K562 (cell line): ENCODE measurements around the gene BLM. TPM values are rescaled to one million over a fixed set of nuclear protein-coding genes. Genes with fewer than 3 reads are reported as not detected.

Experiments used
- ARNT ChIP-seq, 2 experiments: fragments of 450-650 bp; IDR thresholded peaks; 2 replicates each; pipeline ENCODE4 v1.6.1; 2016; ENCODE audit warnings: mild to moderate bottlenecking in 1 of 2
- CEBPG ChIP-seq, 3 experiments: fragments of 200-800 bp in 1 of 3; sonication (Bioruptor generic) in 1 of 3; sonication (generic) in 1 of 3; formaldehyde crosslinking in 1 of 3; IDR thresholded peaks in 2 of 3; conservative IDR thresholded peaks in 1 of 3; 2 replicates each; pipeline versions ENCODE4 v1.6.1 to v1.8.0; 2016 to 2022; ENCODE audit warnings: missing compliant biosample characterization in 2 of 3, missing genetic modification characterization in 2 of 3, mild to moderate bottlenecking in 1 of 3, missing genetic modification reagents in 1 of 3
- DACH1 ChIP-seq: fragments of 450-650 bp; IDR thresholded peaks from 2 replicates; pipeline ENCODE4 v1.6.1; 2018; ENCODE audit not compliant: partially characterized antibody
- EWSR1 ChIP-seq: fragments of 450-650 bp; IDR thresholded peaks from 2 replicates; pipeline ENCODE4 v1.6.1; 2018; ENCODE audit warnings: borderline replicate concordance, mild to moderate bottlenecking, low read depth, moderate library complexity; ENCODE audit not compliant: partially characterized antibody
- GABPB2 ChIP-seq: fragments of 250-450 bp; sonication (Bioruptor Pico); conservative IDR thresholded peaks from 2 replicates; pipeline ENCODE4 v1.5.1; 2021; ENCODE audit warnings: mild to moderate bottlenecking
- HDGF ChIP-seq: fragments of 450-650 bp; IDR thresholded peaks from 2 replicates; pipeline ENCODE4 v1.6.1; 2016
- HNRNPUL1 ChIP-seq: fragments of 200-400 bp; formaldehyde crosslinking; IDR thresholded peaks from 2 replicates; pipeline ENCODE4 v1.6.1; 2017; ENCODE audit warnings: low read length
- KAT2B ChIP-seq: IDR thresholded peaks from one replicate; pipeline ENCODE4 v1.6.1; 2012; ENCODE audit warnings: low read depth, mild to moderate bottlenecking, control low read depth, inconsistent platforms, low read length, moderate library complexity
- KAT7 ChIP-seq: sonication (generic); formaldehyde crosslinking; IDR thresholded peaks from 2 replicates; pipeline ENCODE4 v1.8.0; 2022; ENCODE audit warnings: missing genetic modification reagents, mild to moderate bottlenecking, borderline replicate concordance
- NFRKB ChIP-seq: fragments of 450-650 bp; IDR thresholded peaks from 2 replicates; pipeline ENCODE4 v1.6.1; 2016; ENCODE audit warnings: low read depth
- PML ChIP-seq: IDR thresholded peaks from 2 replicates; pipeline ENCODE4 v1.6.1; 2012; ENCODE audit warnings: low read length, inconsistent platforms
- RBBP5 ChIP-seq: fragments of 200-600 bp; sonication (generic); IDR thresholded peaks from 2 replicates; pipeline ENCODE4 v1.6.1; 2012; ENCODE audit warnings: borderline replicate concordance, mild to moderate bottlenecking, low read length, control low read depth, inconsistent platforms; ENCODE audit not compliant: insufficient read depth, poor library complexity, severe bottlenecking
- SIRT6 ChIP-seq: IDR thresholded peaks from one replicate; pipeline ENCODE4 v1.6.1; 2012; ENCODE audit warnings: low read depth, mild to moderate bottlenecking, control low read depth, inconsistent platforms, low read length, moderate library complexity
- XRCC3 ChIP-seq: fragments of 450-650 bp; IDR thresholded peaks from 2 replicates; pipeline ENCODE4 v1.6.1; 2017; ENCODE audit warnings: mild to moderate bottlenecking, moderate library complexity
- ZKSCAN1 ChIP-seq: fragments of 150-350 bp; IDR thresholded peaks from 2 replicates; pipeline ENCODE4 v1.6.1; 2016; ENCODE audit warnings: low read depth, low read length
- ZKSCAN3 ChIP-seq: fragments of 250-450 bp; sonication (Bioruptor Pico); IDR thresholded peaks from 2 replicates; pipeline ENCODE4 v1.4.0; 2020
- ZNF165 ChIP-seq: fragments of 250-450 bp; sonication (Bioruptor Pico); IDR thresholded peaks from 2 replicates; pipeline ENCODE4 v1.4.0; 2020; ENCODE audit warnings: borderline replicate concordance
- ZNF512 ChIP-seq: IDR thresholded peaks from 2 replicates; pipeline ENCODE4 v1.6.1; 2016; ENCODE audit warnings: missing genetic modification characterization, missing compliant biosample characterization
- ZNF57 ChIP-seq: fragments of 450-650 bp; formaldehyde crosslinking; IDR thresholded peaks from 2 replicates; pipeline ENCODE4 v1.4.0; 2020; ENCODE audit warnings: mild to moderate bottlenecking, moderate library complexity
- ZNF586 ChIP-seq: fragments of 450-650 bp; formaldehyde crosslinking; conservative IDR thresholded peaks from 2 replicates; pipeline ENCODE4 v1.4.0; 2020; ENCODE audit warnings: mild to moderate bottlenecking, moderate library complexity
- ZNF695 ChIP-seq: fragments of 450-650 bp; formaldehyde crosslinking; IDR thresholded peaks from 2 replicates; pipeline ENCODE4 v1.4.0; 2020; ENCODE audit warnings: mild to moderate bottlenecking, moderate library complexity
- ZNF707 ChIP-seq: fragments of 250-450 bp; sonication (Bioruptor Pico); conservative IDR thresholded peaks from 2 replicates; pipeline ENCODE4 v1.8.0; 2022; ENCODE audit warnings: inconsistent platforms, mild to moderate bottlenecking, moderate library complexity
- ZNF77 ChIP-seq: fragments of 250-450 bp; sonication (Bioruptor Pico); IDR thresholded peaks from 2 replicates; pipeline ENCODE4 v1.5.0; 2020
- polyA plus RNA-seq, 8 experiments: library from polyadenylated mRNA; depleted of rRNA in 4 of 8; stranded (reverse) in 5 of 8; unstranded in 3 of 8; fragments of >200 nt; fragmentation: Nextera tagmentation in 2 of 8; fragmentation: Illumina TruSeq in 1 of 8; extraction: Ambion mirVana in 2 of 8; extraction: Trizol in 1 of 8; gene quantifications; 2 replicates each; pipeline versions ENCODE4 v1.2.1 to v1.2.3, GENCODE V29; 2011 to 2014; ENCODE audit warnings: inconsistent platforms in 1 of 8, missing spikeins in 1 of 8
- total RNA-seq, 7 experiments: library from RNA; depleted of rRNA in 6 of 7; stranded (reverse); fragments of >200 nt in 6 of 7; fragmentation: Illumina TruSeq in 2 of 7; extraction: Trizol in 2 of 7; gene quantifications; 2 replicates each; pipeline versions ENCODE4 v1.2.1 to v1.2.3, GENCODE V29; 2011 to 2021; ENCODE audit warnings: low replicate concordance in 1 of 7

Gene BLM
- total and polyA plus RNA-seq, 9 of the 15 experiments (the other 6 are each of a cell fraction or from before 2014, with no cell fraction given) = 21.0 to 56.0 (median 43.9) TPM

- TF ChIP-seq NFRKB (no peak), GABPB2 (CRISPR knock-in tag) (no peak), ZKSCAN3 (no peak), ZNF165 (no peak), XRCC3 (no peak), ZNF512 (tag) (no peak), ARNT (IDR thresholded peaks at IDR 0.05) (peak in 1 of 2 experiments; percentile 96; a peak in 2 of 4 replicates), KAT7 (CRISPR knock-in tag) (no peak), EWSR1 (no peak), ZNF695 (CRISPR knock-in tag) (no peak), ZNF707 (CRISPR knock-in tag) (no peak), DACH1 (no peak), ZNF57 (CRISPR knock-in tag) (no peak), ZKSCAN1 (peak; percentile 42; the same call in 1 of the 2 replicates), HNRNPUL1 (no peak), PML (peak; percentile 91), ZNF586 (CRISPR knock-in tag) (no peak), RBBP5 (peak; percentile 10), CEBPG (CRISPR knock-in tag; IDR thresholded peaks at IDR 0.05) (peak; percentile 77), CEBPG (tag; conservative IDR thresholded peaks at IDR 0.05 in 1 of 2, IDR thresholded peaks at IDR 0.05 in 1 of 2) (peak in 1 of 2 experiments; percentile 74; a peak in 1 of 4 replicates), KAT2B (no peak), ZNF77 (CRISPR knock-in tag) (no peak), HDGF (no peak), SIRT6 (no peak)
Observed at GRCh38 chr15:90840954-90841353, 123.8 kb downstream of the BLM start (continued).
